Measurements from ENCODE around the gene RHOBTB3. TPM values are rescaled to one million over a fixed set of nuclear protein-coding genes. Genes with fewer than 3 reads are reported as not detected.

RHOBTB3 gene
- total RNA-seq, 2 donors from 2014 or later, result 87.3 to 134 TPM

- H3K27me3 ChIP-seq (replicated peaks; ENCODE audit: insufficient read depth), result no peaks in the 10 kb centered on the region
- TF ChIP-seq POLR2A (IDR thresholded peaks at IDR 0.05), result no peak
- no peak for TF ChIP-seq POLR2AphosphoS5 (IDR thresholded peaks at IDR 0.05)
- TF ChIP-seq, protein P1, sequence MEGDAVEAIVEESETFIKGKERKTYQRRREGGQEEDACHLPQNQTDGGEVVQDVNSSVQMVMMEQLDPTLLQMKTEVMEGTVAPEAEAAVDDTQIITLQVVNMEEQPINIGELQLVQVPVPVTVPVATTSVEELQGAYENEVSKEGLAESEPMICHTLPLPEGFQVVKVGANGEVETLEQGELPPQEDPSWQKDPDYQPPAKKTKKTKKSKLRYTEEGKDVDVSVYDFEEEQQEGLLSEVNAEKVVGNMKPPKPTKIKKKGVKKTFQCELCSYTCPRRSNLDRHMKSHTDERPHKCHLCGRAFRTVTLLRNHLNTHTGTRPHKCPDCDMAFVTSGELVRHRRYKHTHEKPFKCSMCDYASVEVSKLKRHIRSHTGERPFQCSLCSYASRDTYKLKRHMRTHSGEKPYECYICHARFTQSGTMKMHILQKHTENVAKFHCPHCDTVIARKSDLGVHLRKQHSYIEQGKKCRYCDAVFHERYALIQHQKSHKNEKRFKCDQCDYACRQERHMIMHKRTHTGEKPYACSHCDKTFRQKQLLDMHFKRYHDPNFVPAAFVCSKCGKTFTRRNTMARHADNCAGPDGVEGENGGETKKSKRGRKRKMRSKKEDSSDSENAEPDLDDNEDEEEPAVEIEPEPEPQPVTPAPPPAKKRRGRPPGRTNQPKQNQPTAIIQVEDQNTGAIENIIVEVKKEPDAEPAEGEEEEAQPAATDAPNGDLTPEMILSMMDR (IDR thresholded peaks at IDR 0.05), result no peak
- DNase-seq (ENCODE audit: low spot score), result no peak
- no peak overlapping the region for H3K4me3 ChIP-seq
- no peaks in the 10 kb centered on the region for H3K36me3 ChIP-seq
- intact Hi-C loops (cut with DNase I), result no loop called here
- 46% methylated on average over 2 of the region's 2 CpGs for WGBS
- no peaks in the 10 kb centered on the region for H3K9me3 ChIP-seq
- H3K4me1 ChIP-seq (replicated peaks), result no peaks in the 10 kb centered on the region
- H3K27ac ChIP-seq, result no peak overlapping the region
These were observed 13.7 kb upstream of the RHOBTB3 start for GRCh38 chr5:95717439-95717838.

DNA sequence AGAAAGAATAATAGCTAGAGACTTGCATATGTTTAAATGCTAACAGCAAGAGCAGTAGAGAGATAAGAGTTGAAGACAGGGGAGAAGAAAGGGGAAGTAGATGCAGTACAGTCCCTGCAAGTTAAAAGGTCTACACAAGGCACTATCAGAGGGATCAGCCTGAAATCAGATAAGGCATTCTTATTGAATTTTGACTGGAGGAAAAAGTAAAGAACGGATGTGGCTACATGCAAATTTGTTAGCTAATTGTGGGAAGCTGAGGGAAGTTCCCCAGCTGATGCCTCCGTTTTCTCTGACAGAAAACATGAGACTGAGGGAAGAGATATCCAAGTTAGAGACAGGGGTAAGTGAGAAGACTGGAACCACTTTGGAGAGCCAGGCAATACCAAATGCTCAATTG lies 12.9 kb upstream of the RHOBTB3 start:
- H3K4me1 ChIP-seq (replicated peaks), result no peaks in the 10 kb centered on the region
- no peak for TF ChIP-seq POLR2AphosphoS5 (IDR thresholded peaks at IDR 0.05)
- TF ChIP-seq, protein P1 (IDR thresholded peaks at IDR 0.05), result no peak
- no peaks in the 10 kb centered on the region for H3K9me3 ChIP-seq
- WGBS, result 40% methylated on average over 2 of the region's 2 CpGs
- no peaks in the 10 kb centered on the region for H3K27me3 ChIP-seq (replicated peaks; ENCODE audit: insufficient read depth)
- no peak overlapping the region for H3K4me3 ChIP-seq
- intact Hi-C loops (cut with DNase I), result no loop called here
- DNase-seq (ENCODE audit: low spot score), result no peak
- H3K27ac ChIP-seq, result no peak overlapping the region
- no peaks in the 10 kb centered on the region for H3K36me3 ChIP-seq

- Histone ChIP-seq H3K36me3 (no peaks in the 10 kb centered on the region), H3K27ac (no peak overlapping the region), H3K4me1 (replicated peaks) (no peaks in the 10 kb centered on the region), H3K27me3 (replicated peaks; ENCODE audit: insufficient read depth) (no peaks in the 10 kb centered on the region), H3K9me3 (no peaks in the 10 kb centered on the region), H3K4me3 (no peak overlapping the region)
- WGBS, result 89% methylated on average over 2 of the region's 2 CpGs
- TF ChIP-seq, protein P1 (IDR thresholded peaks at IDR 0.05), result no peak
- no peak for TF ChIP-seq POLR2AphosphoS5 (IDR thresholded peaks at IDR 0.05)
- TF ChIP-seq POLR2A (IDR thresholded peaks at IDR 0.05), result no peak
- DNase-seq (ENCODE audit: low spot score), result no peak
- intact Hi-C loops (cut with DNase I), result no loop called here
These were observed 12.4 kb upstream of the RHOBTB3 start for GRCh38 chr5:95718738-95719137.

DNA sequence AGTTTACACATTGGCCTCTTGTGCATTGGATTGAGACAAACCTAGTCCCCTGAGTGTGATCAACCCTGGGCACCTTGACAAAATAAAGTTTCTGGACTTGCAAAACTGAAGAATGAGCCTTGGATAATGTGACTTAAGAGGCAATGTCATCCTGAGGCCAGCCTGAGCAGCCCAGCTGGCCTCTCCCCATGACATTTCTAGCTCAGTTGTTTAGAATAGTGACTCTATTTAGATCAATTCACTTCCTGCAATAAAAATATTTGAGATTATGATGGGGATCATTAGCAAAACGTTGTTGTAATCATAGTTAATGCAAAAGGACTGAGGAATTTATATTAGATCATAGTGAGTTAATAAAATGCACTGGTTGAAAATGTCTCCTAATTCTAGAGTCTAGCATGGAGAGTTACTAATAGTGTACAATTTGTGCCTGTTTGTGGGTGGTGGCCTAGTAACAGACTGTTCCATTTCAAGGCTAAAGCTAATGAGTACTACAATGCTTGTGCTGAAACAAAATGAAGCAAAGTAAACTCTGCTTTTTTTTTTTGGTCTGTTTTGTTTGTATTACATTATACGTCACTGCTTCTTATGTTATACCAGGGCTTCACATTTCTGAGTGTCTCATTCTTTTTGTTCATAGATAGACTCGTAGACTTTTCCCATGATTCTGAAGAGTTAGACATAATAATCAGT lies 10.9 kb upstream of the RHOBTB3 start:
- intact Hi-C loops (cut with DNase I), result no loop called here
- Histone ChIP-seq H3K36me3 (no peaks in the 10 kb centered on the region), H3K27ac (peak overlapping the region; percentile 40 to 69), H3K27me3 (replicated peaks; ENCODE audit: insufficient read depth) (no peaks in the 10 kb centered on the region), H3K4me1 (replicated peaks) (no peaks in the 10 kb centered on the region), H3K9me3 (no peaks in the 10 kb centered on the region), H3K4me3 (no peak overlapping the region)
- 26% methylated on average over 3 of the region's 3 CpGs for WGBS
- DNase-seq (ENCODE audit: low spot score), result no peak
- TF ChIP-seq POLR2A (IDR thresholded peaks at IDR 0.05) (no peak), POLR2AphosphoS5 (IDR thresholded peaks at IDR 0.05) (peak; percentile 71)
- TF ChIP-seq, protein P1 (IDR thresholded peaks at IDR 0.05), result no peak

- peak overlapping the region; percentile 40 to 69 for H3K27ac ChIP-seq
- intact Hi-C loops (cut with DNase I), result no loop called here
These were observed 9.4 kb upstream of the RHOBTB3 start for GRCh38 chr5:95721582-95722295.

More at GRCh38 chr5:95721582-95722295, 9.4 kb upstream of the RHOBTB3 start:
- 64% methylated on average over 1 of the region's 1 CpG for WGBS
- Histone ChIP-seq H3K36me3 (no peaks in the 10 kb centered on the region), H3K9me3 (no peaks in the 10 kb centered on the region), H3K27me3 (replicated peaks; ENCODE audit: insufficient read depth) (no peaks in the 10 kb centered on the region), H3K4me3 (no peak overlapping the region), H3K4me1 (replicated peaks) (no peaks in the 10 kb centered on the region)
- DNase-seq (ENCODE audit: low spot score), result no peak
- TF ChIP-seq, protein P1 (IDR thresholded peaks at IDR 0.05), result no peak
- no peak for TF ChIP-seq POLR2A (IDR thresholded peaks at IDR 0.05)
- no peak for TF ChIP-seq POLR2AphosphoS5 (IDR thresholded peaks at IDR 0.05)

Measured in prostate gland (tissue), 2 donors.